HG03565 (cell line): Measurements from ENCODE around the gene OR4S1.
"Not testable (repeated sequence)": the region's sequence is repeated elsewhere in the genome, so short reads cannot be mapped to it uniquely, and the experiment has no call there.

ENCODE experiments used
- ATAC-seq: cut with Tn5 transposase; IDR thresholded peaks from one replicate; pipeline ENCODE4 v1.9.1; 2021; ENCODE audit warnings: mild to moderate bottlenecking, moderate library complexity; ENCODE audit not compliant: unreplicated experiment

The OR4S1 gene, protein sequence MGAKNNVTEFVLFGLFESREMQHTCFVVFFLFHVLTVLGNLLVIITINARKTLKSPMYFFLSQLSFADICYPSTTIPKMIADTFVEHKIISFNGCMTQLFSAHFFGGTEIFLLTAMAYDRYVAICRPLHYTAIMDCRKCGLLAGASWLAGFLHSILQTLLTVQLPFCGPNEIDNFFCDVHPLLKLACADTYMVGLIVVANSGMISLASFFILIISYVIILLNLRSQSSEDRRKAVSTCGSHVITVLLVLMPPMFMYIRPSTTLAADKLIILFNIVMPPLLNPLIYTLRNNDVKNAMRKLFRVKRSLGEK

DNA sequence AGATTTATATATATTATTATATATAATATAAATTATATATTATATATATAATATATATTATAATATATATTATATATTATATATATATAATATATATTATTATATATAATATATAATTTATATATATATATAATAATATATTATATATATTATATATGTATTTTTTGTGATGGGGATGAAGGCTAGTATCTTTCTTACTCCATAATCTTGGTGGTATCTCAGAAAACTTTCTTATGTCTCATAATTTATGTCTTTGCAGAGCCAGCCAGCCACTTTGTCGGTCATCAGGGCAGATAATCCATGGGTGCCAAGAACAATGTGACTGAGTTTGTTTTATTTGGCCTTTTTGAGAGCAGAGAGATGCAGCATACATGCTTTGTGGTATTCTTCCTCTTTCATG, at the start of gene OR4S1:
TSS of gene OR4S1 (plus strand) at position 301 of the 400 bp plus-strand sequence. CDS start at position 301, 0 bp downstream.
- no peak for ATAC-seq

- ATAC-seq: no peak
Observed at GRCh38 chr11:48261600-48261999, 44.4 kb upstream of the OR4S1 start.

DNA sequence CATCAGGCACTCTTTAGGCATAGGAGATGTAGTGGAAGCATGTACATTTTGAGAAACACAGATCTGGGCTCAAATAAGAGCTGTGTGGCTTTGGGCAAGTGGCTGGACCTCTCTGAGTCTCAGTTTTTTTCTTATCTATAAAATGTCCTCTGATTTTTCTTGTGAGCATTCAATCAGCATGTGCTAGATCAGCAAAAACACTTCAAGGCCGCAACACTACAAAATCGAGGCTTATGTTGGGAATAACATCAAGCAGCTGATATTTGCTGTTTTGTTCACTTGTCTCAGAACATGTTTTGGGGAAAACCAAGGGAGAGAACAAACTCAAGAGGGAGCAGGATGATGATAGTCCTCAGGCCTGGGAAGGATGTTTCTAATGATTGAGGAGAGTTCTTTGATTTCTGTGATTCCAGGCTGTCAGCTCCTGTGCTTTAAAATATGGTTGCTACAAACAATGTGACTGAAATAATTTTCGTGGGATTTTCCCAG, 42.6 kb upstream of the OR4S1 start, which contains the start of gene OR4X1:
TSS of gene OR4X1 (plus strand) at position 439 of the 489 bp plus-strand sequence. CDS start at position 439, 0 bp downstream.
- no peak for ATAC-seq

- ATAC-seq: no peak
Observed at GRCh38 chr11:48270621-48271020, 35.4 kb upstream of the OR4S1 start.

DNA sequence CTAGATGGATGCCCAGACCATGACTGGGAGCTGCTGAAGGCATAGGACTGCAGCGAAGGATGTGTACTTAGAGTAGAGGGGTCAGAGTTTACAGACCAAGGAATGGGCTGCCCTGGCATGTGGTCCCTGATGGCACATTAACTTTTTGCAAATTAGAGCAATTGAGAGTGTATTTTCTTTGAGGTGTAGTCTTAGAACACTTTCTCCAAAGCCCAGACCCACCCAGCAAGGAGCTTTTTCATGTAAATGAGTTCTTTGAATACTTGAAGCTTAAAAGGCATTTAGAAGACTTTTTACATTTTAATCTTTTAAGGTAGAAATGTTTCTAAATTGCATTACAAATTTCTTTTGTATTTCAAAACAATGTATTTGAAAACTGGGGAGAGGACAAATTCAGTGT, 33.4 kb upstream of the OR4S1 start:
- ATAC-seq: no peak

DNA sequence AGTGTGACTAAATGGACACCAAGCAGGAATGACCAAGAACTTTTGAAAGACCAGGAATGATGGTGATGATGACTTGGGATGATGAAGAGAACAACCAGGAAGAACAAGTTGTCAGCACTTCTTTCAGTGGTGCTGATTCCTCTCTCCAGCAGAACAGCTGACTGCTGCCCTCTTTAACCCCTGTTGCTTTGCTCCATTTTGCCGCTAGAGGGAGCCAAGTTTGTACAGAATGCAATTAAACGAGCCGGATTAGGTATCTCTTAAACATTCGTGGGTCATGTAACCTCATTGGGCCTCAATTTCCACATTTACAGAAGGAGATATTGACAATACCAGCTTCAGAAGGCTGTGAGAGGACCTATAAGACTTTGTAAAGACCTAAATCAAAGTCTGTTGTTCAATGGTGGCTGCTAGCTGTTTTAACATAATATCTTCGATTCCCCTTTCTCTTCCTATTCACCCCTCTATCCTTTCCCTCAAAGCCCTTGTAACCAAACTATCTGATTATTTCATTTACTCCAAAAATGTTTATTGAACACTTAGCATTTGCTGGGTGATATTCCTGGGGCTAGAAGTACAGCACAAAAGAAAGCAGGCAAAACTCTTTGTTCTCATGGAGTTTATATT, 1.9 kb downstream of the OR4S1 start:
- peak; percentile 94 for ATAC-seq

GRCh38 chr11:48313590-48313989, 7.6 kb downstream of the OR4S1 start:
- ATAC-seq: not testable (repeated sequence)

DNA sequence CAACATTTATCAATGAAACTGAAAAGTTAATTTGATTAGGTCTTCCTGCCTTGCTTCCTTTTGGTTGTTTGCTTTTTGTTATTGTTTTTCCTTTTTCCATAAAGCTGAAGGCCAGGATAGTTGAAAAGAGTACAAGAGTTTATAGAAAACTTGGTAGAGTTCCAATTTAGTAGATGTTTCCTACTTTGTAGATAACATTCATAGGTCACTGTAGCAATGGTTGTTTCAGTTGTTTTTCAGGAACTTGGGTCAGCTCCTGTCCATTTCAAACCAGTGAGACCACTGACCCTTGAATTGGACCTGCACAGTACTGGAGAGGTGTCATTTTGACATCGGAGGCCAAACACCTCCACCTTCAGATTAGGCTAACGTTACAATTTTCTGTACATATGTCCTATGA, 13.8 kb downstream of the OR4S1 start:
- ATAC-seq: not testable (repeated sequence)

DNA sequence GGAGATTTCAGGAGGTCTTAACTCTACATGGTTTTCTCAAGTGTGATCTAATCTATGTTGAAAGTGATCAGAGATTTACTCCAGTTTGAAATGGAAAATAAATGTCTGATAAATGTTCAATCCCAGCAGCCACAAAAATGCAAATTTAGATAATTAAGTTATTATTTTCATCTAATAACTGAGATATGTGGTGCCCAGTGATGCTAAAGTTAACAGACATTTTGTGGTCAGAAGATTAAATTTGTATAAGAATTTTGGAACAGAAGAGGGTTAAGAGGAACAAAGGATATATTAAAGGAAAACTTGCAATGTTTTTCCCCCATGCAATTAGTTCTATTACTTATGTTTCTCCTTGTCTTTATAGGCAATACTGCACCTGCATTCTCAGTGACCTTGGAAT, 18.6 kb downstream of the OR4S1 start, which contains the start of gene OR4C3:
TSS of gene OR4C3 (plus strand) at position 301 of the 400 bp plus-strand sequence. CDS start 102 bp downstream, outside the sequence.
- not testable (repeated sequence) for ATAC-seq

- ATAC-seq: no peak
Observed at GRCh38 chr11:48341466-48341865, 35.4 kb downstream of the OR4S1 start.

- not testable (repeated sequence) for ATAC-seq
Observed at GRCh38 chr11:48342505-48342904, 36.5 kb downstream of the OR4S1 start.

DNA sequence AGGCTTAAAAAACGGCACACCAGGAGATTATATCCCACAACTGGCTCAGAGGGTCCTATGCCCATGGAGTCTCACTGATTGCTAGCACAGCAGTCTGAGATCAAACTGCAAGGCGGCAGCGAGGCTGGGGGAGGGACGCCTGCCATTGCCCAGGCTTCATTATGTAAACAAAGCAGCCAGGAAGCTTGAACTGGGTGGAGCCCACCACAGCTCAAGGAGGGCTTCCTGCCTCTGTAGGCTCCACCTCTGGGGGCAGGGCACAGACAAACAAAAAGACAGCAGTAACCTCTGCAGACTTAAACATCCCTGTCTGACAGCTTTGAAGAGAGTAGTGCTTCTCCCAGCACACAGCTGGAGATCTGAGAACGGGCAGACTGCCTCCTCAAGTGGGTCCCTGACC, 40.3 kb downstream of the OR4S1 start:
- not testable (repeated sequence) for ATAC-seq

DNA sequence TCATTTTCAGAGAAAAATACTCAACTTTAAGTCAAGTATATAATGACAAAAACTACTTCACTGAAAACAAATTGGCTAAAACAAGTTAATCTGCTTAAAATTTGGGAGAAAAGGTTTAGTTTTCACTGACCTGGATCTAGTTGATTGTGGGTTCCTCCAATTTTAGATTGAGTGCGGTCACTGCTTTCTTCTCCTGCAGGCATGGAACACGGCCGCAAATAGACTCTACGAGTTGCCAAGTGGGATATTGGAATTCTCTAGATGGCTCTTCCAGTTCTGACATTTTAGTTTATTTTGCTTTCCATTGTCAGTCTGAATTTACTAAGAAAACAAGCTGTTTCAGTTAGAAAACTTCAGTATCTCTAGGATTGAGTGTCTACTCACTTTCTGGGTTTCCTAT, 48.0 kb downstream of the OR4S1 start:
- no peak for ATAC-seq

DNA sequence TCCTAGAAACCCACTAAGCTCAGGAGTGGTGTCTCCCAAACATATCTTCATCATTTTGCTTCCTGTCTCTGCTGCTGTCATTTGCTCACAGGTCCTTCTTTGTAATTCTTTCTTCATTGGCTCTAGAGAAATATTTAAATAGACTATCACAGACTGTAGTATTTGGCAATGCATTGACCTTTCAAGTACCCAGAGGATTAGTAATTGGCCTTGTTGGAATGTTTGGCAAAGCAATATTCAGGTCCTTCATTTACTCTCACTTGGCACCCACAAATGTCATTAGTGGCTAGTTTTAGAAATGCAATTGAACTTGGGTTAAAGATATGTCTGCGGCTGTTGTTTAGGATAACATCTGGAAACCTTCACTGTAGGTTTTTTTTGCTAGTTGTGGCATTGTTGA, 48.7 kb downstream of the OR4S1 start:
- no peak for ATAC-seq
